ENCODE measurements around the gene MYH15.

MYH15 gene

DNA sequence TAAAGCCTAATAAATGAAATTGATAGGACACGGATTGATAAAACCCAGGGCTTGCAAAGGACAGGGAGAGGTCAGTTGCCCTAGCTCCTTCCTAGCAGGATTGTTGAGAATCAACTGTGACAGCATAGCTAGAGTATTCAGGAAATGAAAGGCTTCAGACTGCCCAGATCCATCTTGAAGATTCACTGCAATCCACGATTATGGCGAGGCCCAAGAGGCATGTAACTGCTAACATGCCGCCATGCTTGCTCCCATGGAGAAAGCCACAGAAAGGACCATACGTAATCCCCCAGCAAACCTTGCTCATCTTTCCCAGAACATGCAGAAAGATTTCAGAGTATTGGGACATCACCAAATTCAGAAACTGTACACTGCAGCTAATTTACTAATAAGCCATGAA, 41.3 kb downstream of the MYH15 start:
- no peak for DNase-seq

GRCh38 chr3:108468577-108468976, 41.8 kb downstream of the MYH15 start:
- no peak for DNase-seq

- no peak for DNase-seq
Measured at GRCh38 chr3:108462899-108463298, 47.5 kb downstream of the MYH15 start.

GRCh38 chr3:108461661-108462111, 48.7 kb downstream of the MYH15 start:
- no peak for DNase-seq

DNA sequence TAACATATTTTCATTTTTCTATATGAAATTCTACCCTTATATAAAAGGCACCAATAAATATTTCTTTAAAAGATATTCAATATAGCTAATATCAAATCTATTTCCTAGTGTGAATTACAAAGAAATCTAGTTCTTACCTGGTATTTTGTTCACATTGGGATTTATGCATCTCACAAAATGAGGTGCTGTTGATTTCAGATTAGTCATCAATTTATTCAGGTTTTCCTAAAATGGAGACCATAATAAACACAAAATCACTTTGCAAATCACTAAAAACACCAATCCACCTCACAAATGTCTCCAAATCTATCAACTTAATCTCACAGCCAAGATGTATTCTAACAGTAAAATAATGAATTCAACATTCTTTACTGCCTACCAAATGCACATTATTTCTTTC, 51.2 kb downstream of the MYH15 start:
- no peak for DNase-seq

- no peak for DNase-seq
Measured at GRCh38 chr3:108455212-108455705, 55.1 kb downstream of the MYH15 start.

- no peak for DNase-seq
Measured at GRCh38 chr3:108453565-108453964, 56.8 kb downstream of the MYH15 start.

GRCh38 chr3:108450444-108450843, 60.0 kb downstream of the MYH15 start:
- no peak for DNase-seq

DNA sequence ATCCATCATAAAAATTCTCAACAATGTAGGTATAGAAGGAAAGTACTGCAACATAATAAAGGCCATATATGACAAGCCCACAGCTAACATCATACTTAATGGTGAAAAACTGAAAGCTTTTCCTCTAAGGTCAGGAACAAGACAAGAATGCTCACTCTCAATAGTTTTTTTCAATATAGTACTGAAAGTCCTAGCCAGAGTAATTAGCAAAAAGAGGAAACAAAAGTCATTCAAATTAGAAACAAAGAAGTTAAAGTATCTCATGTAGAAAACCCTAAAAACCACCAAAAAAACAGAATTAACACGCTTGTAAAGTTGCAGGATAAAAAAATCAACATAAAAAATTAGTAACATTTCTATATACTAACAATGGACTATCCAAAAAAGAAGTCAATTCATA, 61.8 kb downstream of the MYH15 start:
- DNase-seq: no peak

GRCh38 chr3:108447096-108447847, 63.1 kb downstream of the MYH15 start:
- DNase-seq: no peak

DNA sequence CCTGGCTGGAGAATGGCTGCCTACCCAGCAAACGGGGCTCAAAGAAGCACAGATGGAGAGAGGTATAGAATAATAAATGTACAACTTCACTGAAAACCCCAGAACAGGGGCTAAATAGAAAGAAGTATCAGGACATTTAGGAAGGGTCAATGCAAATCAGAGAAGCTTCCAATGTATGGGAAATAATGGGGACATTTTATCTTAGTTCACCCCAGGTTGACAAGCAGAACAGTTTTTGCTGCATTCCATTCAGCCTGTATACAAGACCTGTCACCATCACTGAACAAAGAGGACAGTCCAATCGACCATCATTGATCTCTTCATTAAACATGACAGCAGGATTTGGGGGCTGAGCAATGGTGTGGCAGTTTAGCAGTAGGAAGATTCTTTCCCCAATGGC, 68.1 kb downstream of the MYH15 start:
- DNase-seq: no peak

DNA sequence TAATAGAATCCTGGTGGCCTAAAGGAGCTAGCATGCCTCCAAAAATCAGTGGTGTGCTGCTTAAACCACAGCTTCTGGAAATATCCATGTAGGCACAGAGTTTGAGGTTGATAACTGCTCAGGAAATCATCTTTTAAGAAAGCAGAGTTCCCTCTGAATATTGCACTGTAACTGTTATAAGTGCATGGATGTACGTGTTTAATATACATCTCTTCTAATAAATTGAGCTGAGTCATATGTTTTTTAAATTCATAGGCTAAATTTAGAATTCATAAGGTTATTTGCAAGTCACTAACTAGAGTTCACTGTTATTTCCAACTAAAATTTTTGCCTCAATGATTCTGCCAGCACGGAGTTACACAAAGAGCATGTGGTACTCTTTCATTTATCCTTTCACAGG, 68.9 kb downstream of the MYH15 start:
- DNase-seq: no peak

DNA sequence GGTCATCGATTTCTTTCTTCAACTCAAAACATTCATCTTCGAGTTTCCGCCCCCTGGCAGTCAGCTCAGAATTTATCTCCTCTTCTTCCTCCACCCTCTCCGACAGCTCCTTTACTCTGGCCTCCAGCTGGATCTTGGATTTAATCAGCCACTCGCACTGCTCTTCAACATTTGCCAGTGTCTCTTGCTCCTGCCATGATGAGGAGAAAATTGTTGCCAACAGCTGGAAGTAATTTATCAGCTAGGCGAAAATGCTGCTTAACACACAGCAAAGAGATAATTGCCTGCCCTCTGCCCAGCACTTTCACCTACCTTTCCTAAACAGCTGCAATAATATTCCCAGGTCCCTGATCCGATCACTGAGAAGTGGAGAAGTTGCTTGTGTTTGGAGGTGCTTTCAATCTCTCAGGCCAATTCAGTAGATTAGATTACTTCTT, 69.3 kb downstream of the MYH15 start:
- no peak for DNase-seq

DNA sequence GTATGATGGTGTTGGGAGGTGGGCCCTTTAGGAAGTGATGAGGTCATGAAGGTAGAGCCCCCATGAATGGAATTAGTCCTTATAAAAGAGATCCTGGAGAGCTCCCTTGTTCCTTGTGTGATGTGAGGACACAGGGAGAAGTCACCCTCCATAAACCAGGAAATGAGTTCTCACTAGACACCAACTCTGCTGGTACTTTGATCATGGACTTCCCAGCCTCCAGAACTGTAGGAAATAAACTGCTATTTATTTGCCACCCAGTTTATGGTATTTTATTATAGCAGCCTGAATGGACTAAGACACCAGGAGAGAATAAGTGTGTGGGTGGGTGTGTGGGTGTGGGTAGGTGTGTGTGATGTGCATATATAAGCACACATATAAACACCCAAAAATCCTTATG, 71.9 kb downstream of the MYH15 start:
- no peak for DNase-seq

GRCh38 chr3:108437439-108437838, 73.0 kb downstream of the MYH15 start:
- no peak for DNase-seq

GRCh38 chr3:108433928-108434327, 76.5 kb downstream of the MYH15 start:
- no peak for DNase-seq

- DNase-seq: no peak
Measured at GRCh38 chr3:108432431-108432830, 78.0 kb downstream of the MYH15 start.

GRCh38 chr3:108430540-108430939, 79.9 kb downstream of the MYH15 start:
- no peak for DNase-seq

- DNase-seq: no peak
Measured at GRCh38 chr3:108428586-108428985, 81.8 kb downstream of the MYH15 start.

DNA sequence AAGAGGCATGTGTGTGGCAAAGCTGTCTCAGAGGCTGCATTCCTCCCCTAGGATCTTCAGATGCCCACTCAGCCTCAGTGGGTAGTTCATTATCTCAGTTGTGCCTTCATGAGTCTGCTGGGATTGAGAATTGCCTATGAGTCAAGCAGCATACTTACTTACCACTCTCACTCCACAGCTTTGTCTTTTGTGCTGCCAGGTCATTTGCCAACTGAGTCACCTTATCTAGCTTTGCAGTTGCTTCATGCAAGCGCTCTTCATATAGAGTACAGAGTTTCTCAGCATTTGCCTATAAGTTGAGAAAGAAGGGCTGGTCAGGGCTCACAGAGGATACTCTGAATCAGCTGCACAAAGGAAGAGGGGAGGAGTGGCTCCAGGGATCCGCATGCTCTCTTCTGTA, 89.5 kb downstream of the MYH15 start:
- DNase-seq: no peak

GRCh38 chr3:108416111-108416869, 94.1 kb downstream of the MYH15 start:
- DNase-seq: no peak

- DNase-seq: no peak
Measured at GRCh38 chr3:108415661-108416060, 94.7 kb downstream of the MYH15 start.

- DNase-seq: no peak
Measured at GRCh38 chr3:108414007-108414406, 96.4 kb downstream of the MYH15 start.

DNA sequence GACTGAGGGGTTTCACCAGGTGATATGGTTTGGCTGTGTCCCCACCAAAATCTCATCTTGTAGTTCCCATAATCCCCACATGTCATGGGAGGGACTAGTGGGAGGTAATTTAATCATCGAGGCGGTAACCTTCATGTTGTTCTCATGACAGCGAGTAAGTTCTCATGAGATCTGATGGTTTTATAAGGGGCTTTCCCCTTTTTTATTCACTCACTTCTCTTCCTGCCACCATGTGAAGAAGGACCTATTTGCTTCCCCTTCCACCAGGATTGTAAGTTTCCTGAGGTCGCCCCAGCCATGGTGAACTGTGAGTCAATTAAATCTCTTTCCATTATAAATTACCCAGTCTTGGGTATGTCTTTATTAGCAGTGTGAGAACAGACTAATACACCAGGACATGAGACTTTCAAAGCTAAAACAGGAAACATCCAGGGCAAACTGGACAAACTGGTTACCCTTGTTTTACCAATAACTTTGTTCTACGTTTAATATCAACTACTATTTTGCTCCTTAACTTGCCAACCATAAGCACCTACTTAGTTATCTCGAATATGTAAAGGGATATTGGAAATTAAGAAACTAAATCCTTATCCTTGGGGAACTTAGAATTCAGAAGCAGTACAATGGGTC, 98.2 kb downstream of the MYH15 start:
- no peak for DNase-seq

Data from T-helper 9 cell (primary cell).